MM.1S (cell line): ENCODE data around the gene KIF14.

ENCODE experiments used
- DNase-seq: peaks from one replicate; pipeline ENCODE4 v3.0.0-alpha.2; 2015
- H2AFZ ChIP-seq: fragments of 300-600 bp; sonication (generic); 2 replicates; pipeline ENCODE4 v1.6.0; 2016; ENCODE audit warnings: antibody characterized with exemption, low read length
- H3F3A ChIP-seq: fragments of 300-600 bp; sonication (generic); 2 replicates; pipeline ENCODE4 v1.6.1; 2016; ENCODE audit warnings: mild to moderate bottlenecking, antibody characterized with exemption, low read length, moderate library complexity, mixed read lengths; ENCODE audit not compliant: insufficient read depth
- H3K27ac ChIP-seq: fragments of 300-600 bp; sonication (generic); 2 replicates; pipeline ENCODE4 v1.5.1; 2016; ENCODE audit warnings: mild to moderate bottlenecking, low read length
- H3K27me3 ChIP-seq: fragments of 300-600 bp; sonication (generic); replicated peaks from 2 replicates; pipeline ENCODE4 v1.6.0; 2016; ENCODE audit warnings: low read length; ENCODE audit not compliant: insufficient read depth
- H3K36me3 ChIP-seq: fragments of 300-600 bp; sonication (generic); replicated peaks from 2 replicates; pipeline ENCODE4 v1.6.1; 2016; ENCODE audit warnings: mild to moderate bottlenecking, low read length, mixed read lengths; ENCODE audit not compliant: insufficient read depth
- H3K4me1 ChIP-seq: fragments of 300-600 bp; sonication (generic); 2 replicates; pipeline ENCODE4 v1.6.1; 2016; ENCODE audit warnings: low read length, mixed read lengths
- H3K4me2 ChIP-seq: fragments of 300-600 bp; sonication (generic); 2 replicates; pipeline ENCODE4 v1.6.0; 2016; ENCODE audit warnings: low read depth, low read length
- H3K4me3 ChIP-seq: fragments of 300-600 bp; sonication (generic); 2 replicates; pipeline ENCODE4 v1.5.1; 2016; ENCODE audit warnings: low read length, mixed read lengths
- H3K79me2 ChIP-seq: fragments of 300-600 bp; sonication (generic); 2 replicates; pipeline ENCODE4 v1.6.1; 2016; ENCODE audit warnings: mixed run types, low read length, mixed read lengths
- H3K9ac ChIP-seq: fragments of 300-600 bp; sonication (generic); 2 replicates; pipeline ENCODE4 v1.6.1; 2016; ENCODE audit warnings: low read length, mixed read lengths
- H3K9me2 ChIP-seq: fragments of 300-600 bp; sonication (generic); replicated peaks from 2 replicates; pipeline ENCODE4 v1.6.1; 2016; ENCODE audit warnings: mild to moderate bottlenecking, low read length, mixed read lengths; ENCODE audit not compliant: insufficient read depth
- H3K9me3 ChIP-seq: fragments of 300-600 bp; sonication (generic); replicated peaks from 2 replicates; pipeline ENCODE4 v1.6.1; 2016; ENCODE audit warnings: mild to moderate bottlenecking, low read length, mixed read lengths; ENCODE audit not compliant: insufficient read depth
- H4K20me1 ChIP-seq: fragments of 300-600 bp; sonication (generic); 2 replicates; pipeline ENCODE4 v1.6.1; 2016; ENCODE audit warnings: mild to moderate bottlenecking, low read length, moderate library complexity, mixed read lengths; ENCODE audit not compliant: insufficient read depth
- CTCF ChIP-seq: fragments of 300-600 bp; sonication (generic); IDR thresholded peaks from 2 replicates; pipeline ENCODE4 v1.5.1; 2016; ENCODE audit warnings: antibody characterized with exemption, low read length, mixed read lengths
- EZH2 ChIP-seq: fragments of 300-600 bp; sonication (generic); optimal IDR thresholded peaks from 2 replicates; pipeline ENCODE3; 2017; ENCODE audit warnings: low read depth, mild to moderate bottlenecking, antibody characterized with exemption, low read length, mixed read lengths
- EZH2phosphoT487 ChIP-seq: fragments of 300-600 bp; sonication (generic); IDR thresholded peaks from 2 replicates; pipeline ENCODE4 v1.6.1; 2018; ENCODE audit warnings: antibody characterized with exemption, low read length

KIF14 gene

DNA sequence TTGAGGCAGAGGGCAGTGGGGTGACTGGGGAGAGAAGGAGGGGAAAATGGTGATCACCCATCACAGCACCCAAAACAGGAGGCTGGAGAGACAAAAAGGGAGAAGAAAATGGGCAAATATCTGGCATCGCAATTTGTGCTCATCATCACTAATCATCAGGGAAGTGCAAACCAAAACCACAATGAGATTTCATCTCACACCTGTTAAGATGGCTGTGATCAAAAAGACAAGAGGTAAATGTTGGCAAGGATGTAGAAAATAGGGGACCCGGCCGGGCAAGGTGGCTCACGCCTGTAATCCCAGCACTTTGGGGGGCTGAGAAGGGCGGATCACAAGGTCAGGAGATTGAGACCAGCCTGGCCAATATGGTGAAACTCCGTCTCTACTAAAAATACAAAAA, 74.0 kb downstream of the KIF14 start:
- Histone ChIP-seq H3K9ac (no peak overlapping the region), H3K4me2 (no peak overlapping the region), H3K4me3 (no peak overlapping the region), H3K79me2 (no peaks in the 10 kb centered on the region), H2AFZ (no peak overlapping the region), H3F3A (no peaks in the 10 kb centered on the region), H4K20me1 (no peaks in the 10 kb centered on the region), H3K4me1 (no peaks in the 10 kb centered on the region), H3K27me3 (no peaks in the 10 kb centered on the region), H3K27ac (no peak overlapping the region), H3K36me3 (no peaks in the 10 kb centered on the region), H3K9me3 (no peaks in the 10 kb centered on the region), H3K9me2 (no peaks in the 10 kb centered on the region)
- no peak for DNase-seq
- TF ChIP-seq EZH2: no peak
- TF ChIP-seq EZH2phosphoT487: no peak
- no peak for TF ChIP-seq CTCF

- H3K4me3 ChIP-seq: no peak overlapping the region
- no peak overlapping the region for H3K4me2 ChIP-seq
- no peaks in the 10 kb centered on the region for H4K20me1 ChIP-seq
- no peaks in the 10 kb centered on the region for H3K9me3 ChIP-seq
- H3K9ac ChIP-seq: no peak overlapping the region
- no peak overlapping the region for H2AFZ ChIP-seq
- H3F3A ChIP-seq: no peaks in the 10 kb centered on the region
- H3K27ac ChIP-seq: no peak overlapping the region
- no peak for DNase-seq
- H3K27me3 ChIP-seq: no peaks in the 10 kb centered on the region
- no peaks in the 10 kb centered on the region for H3K4me1 ChIP-seq
- no peaks in the 10 kb centered on the region for H3K36me3 ChIP-seq
- TF ChIP-seq CTCF: no peak
- TF ChIP-seq EZH2: no peak
- TF ChIP-seq EZH2phosphoT487: no peak
- H3K79me2 ChIP-seq: no peaks in the 10 kb centered on the region
- no peaks in the 10 kb centered on the region for H3K9me2 ChIP-seq
Measured at GRCh38 chr1:200542162-200542561, 78.4 kb downstream of the KIF14 start.

DNA sequence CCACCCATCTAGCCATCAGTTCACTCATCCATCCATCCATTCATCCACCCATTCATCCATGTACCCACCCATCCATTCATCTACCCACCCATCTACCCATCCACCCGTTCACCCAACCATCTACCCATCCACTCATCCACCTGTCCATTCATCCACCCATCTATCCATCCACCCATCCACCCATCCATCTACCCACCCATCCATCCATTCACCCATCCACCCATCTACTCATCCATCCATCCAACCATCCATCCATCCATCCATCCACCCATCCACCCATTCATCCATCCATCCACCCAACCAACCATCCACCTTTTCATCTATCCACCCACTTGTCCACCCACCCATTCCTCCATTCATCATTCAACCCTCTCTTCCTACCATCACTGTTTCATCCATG, 80.3 kb downstream of the KIF14 start:
- Histone ChIP-seq H3K4me2 (no peak overlapping the region), H3K9me3 (no peaks in the 10 kb centered on the region), H3K27me3 (no peaks in the 10 kb centered on the region), H2AFZ (no peak overlapping the region), H3K27ac (no peak overlapping the region), H3K4me1 (no peaks in the 10 kb centered on the region), H4K20me1 (no peaks in the 10 kb centered on the region), H3K79me2 (no peaks in the 10 kb centered on the region), H3K36me3 (no peaks in the 10 kb centered on the region), H3K9me2 (no peaks in the 10 kb centered on the region), H3F3A (no peaks in the 10 kb centered on the region), H3K4me3 (no peak overlapping the region), H3K9ac (no peak overlapping the region)
- TF ChIP-seq EZH2: no peak
- TF ChIP-seq CTCF: no peak
- no peak for TF ChIP-seq EZH2phosphoT487
- DNase-seq: no peak

DNA sequence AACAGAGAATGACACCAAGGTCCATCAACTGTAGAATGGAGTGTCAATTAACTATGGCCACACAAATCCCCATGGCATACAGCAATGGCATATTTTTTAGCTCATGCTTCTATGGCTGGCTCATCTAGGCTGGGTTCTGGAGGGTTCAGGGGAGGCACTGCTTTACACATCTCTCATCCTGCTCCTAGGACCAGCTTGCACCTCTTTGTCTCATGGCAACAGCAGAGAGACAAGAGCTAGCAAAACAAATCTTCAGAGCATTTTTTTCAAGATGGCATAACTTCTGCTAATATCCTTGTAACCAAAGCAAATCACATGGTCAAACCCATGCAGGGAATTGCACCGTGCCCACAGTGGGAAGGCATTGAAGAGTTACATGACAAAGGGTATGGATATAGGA, 82.4 kb downstream of the KIF14 start:
- no peak for DNase-seq
- Histone ChIP-seq H3K27ac (no peak overlapping the region), H3K4me2 (no peak overlapping the region), H3K27me3 (no peaks in the 10 kb centered on the region), H2AFZ (no peak overlapping the region), H3K36me3 (no peaks in the 10 kb centered on the region), H3K79me2 (no peaks in the 10 kb centered on the region), H3K4me1 (no peaks in the 10 kb centered on the region), H3K4me3 (no peak overlapping the region), H3K9me3 (no peaks in the 10 kb centered on the region), H3K9ac (no peak overlapping the region), H3K9me2 (no peaks in the 10 kb centered on the region), H3F3A (no peaks in the 10 kb centered on the region), H4K20me1 (no peaks in the 10 kb centered on the region)
- TF ChIP-seq EZH2 (no peak), CTCF (no peak), EZH2phosphoT487 (no peak)
